Retinal pigment epithelial cell (primary cell): ENCODE measurements around the gene GUCY1A2.

ENCODE experiments used
- DNase-seq: peaks from one replicate; pipeline ENCODE4 v3.0.0-alpha.2; 2010; ENCODE audit warnings: low read depth
- H3K4me3 ChIP-seq: 2 replicates; pipeline ENCODE4 v1.5.1; 2011; ENCODE audit warnings: mild to moderate bottlenecking, low read length, control low read depth, moderate library complexity
- CTCF ChIP-seq: conservative IDR thresholded peaks from 2 replicates; pipeline ENCODE4 v1.5.1; 2011; ENCODE audit warnings: low read depth, low read length, control low read depth, inconsistent platforms

Gene GUCY1A2

GRCh38 chr11:106656646-106657045, 361.6 kb downstream of the GUCY1A2 start:
- no peak for TF ChIP-seq CTCF
- no peak for DNase-seq
- no peak overlapping the region for H3K4me3 ChIP-seq

GRCh38 chr11:106644824-106645223, 373.5 kb downstream of the GUCY1A2 start:
- no peak for TF ChIP-seq CTCF
- peak; percentile 16 for DNase-seq
- no peak overlapping the region for H3K4me3 ChIP-seq

- H3K4me3 ChIP-seq, result no peak overlapping the region
- no peak for TF ChIP-seq CTCF
- no peak for DNase-seq
Observed at GRCh38 chr11:106642331-106642730, 375.9 kb downstream of the GUCY1A2 start.

- no peak overlapping the region for H3K4me3 ChIP-seq
- no peak for TF ChIP-seq CTCF
Observed at GRCh38 chr11:106632283-106632682, 386.0 kb downstream of the GUCY1A2 start.

GRCh38 chr11:106627694-106628093, 390.6 kb downstream of the GUCY1A2 start:
- TF ChIP-seq CTCF, result no peak
- no peak for DNase-seq
- H3K4me3 ChIP-seq, result no peak overlapping the region

More at GRCh38 chr11:106632283-106632682, 386.0 kb downstream of the GUCY1A2 start:
- no peak for DNase-seq

GRCh38 chr11:106625566-106625965, 392.7 kb downstream of the GUCY1A2 start:
- no peak for TF ChIP-seq CTCF
- H3K4me3 ChIP-seq, result no peak overlapping the region
- peak; percentile 32 for DNase-seq

- no peak overlapping the region for H3K4me3 ChIP-seq
- no peak for TF ChIP-seq CTCF
- DNase-seq, result no peak
Observed at GRCh38 chr11:106624377-106624776, 393.9 kb downstream of the GUCY1A2 start.
